HepG2 (cell line): ENCODE results near the gene NUCB1. TPM values are rescaled to one million over a fixed set of nuclear protein-coding genes. Genes with fewer than 3 reads are reported as not detected.

Source experiments
- AKAP8 ChIP-seq: sonication (generic); formaldehyde crosslinking; IDR thresholded peaks from 2 replicates; pipeline ENCODE4 v1.5.1; 2020; ENCODE audit warnings: mild to moderate bottlenecking, missing genetic modification reagents
- GATAD2A ChIP-seq: IDR thresholded peaks from 2 replicates; pipeline ENCODE4 v1.6.1; 2016
- KMT2B ChIP-seq: IDR thresholded peaks from 2 replicates; pipeline ENCODE4 v1.6.1; 2016; ENCODE audit warnings: missing genetic modification reagents, missing compliant biosample characterization
- MTF1 ChIP-seq: sonication (generic); formaldehyde crosslinking; IDR thresholded peaks from 2 replicates; pipeline ENCODE4 v1.5.0; 2020; ENCODE audit warnings: missing genetic modification reagents
- MXD4 ChIP-seq: IDR thresholded peaks from 2 replicates; pipeline ENCODE4 v1.6.1; 2016; ENCODE audit warnings: mild to moderate bottlenecking, missing biosample characterization, missing genetic modification reagents
- PPARG ChIP-seq: conservative IDR thresholded peaks from 2 replicates; pipeline ENCODE4 v1.6.1; 2016; ENCODE audit warnings: missing biosample characterization, missing genetic modification reagents
- RCOR2 ChIP-seq: IDR thresholded peaks from 2 replicates; pipeline ENCODE4 v1.6.1; 2016; ENCODE audit warnings: missing biosample characterization, missing genetic modification reagents
- SMARCE1 ChIP-seq: fragments of 450-650 bp; IDR thresholded peaks from 2 replicates; pipeline ENCODE4 v1.6.1; 2017; ENCODE audit warnings: borderline replicate concordance
- SNAPC4 ChIP-seq: sonication (generic); formaldehyde crosslinking; IDR thresholded peaks from 2 replicates; pipeline ENCODE4 v1.4.0; 2020; ENCODE audit warnings: mild to moderate bottlenecking, missing genetic modification reagents
- UBTF ChIP-seq: sonication (generic); formaldehyde crosslinking; IDR thresholded peaks from 2 replicates; pipeline ENCODE4 v1.4.0; 2020; ENCODE audit warnings: mild to moderate bottlenecking, missing genetic modification reagents
- ZBTB37 ChIP-seq: sonication (generic); formaldehyde crosslinking; IDR thresholded peaks from 2 replicates; pipeline ENCODE4 v1.4.0; 2020; ENCODE audit warnings: mild to moderate bottlenecking, missing genetic modification reagents
- ZGPAT ChIP-seq: IDR thresholded peaks from 2 replicates; pipeline ENCODE4 v1.6.1; 2016; ENCODE audit warnings: mild to moderate bottlenecking
- ZNF460 ChIP-seq: sonication (generic); formaldehyde crosslinking; IDR thresholded peaks from 2 replicates; pipeline ENCODE4 v1.5.1; 2020; ENCODE audit warnings: missing genetic modification reagents, mild to moderate bottlenecking, borderline replicate concordance
- ZNF710 ChIP-seq: sonication (generic); formaldehyde crosslinking; IDR thresholded peaks from 2 replicates; pipeline ENCODE4 v1.5.0; 2020; ENCODE audit warnings: mild to moderate bottlenecking, missing genetic modification reagents, borderline replicate concordance
- ZNF75D ChIP-seq: sonication (generic); formaldehyde crosslinking; IDR thresholded peaks from 2 replicates; pipeline ENCODE4 v1.8.1; 2023; ENCODE audit warnings: missing genetic modification reagents, mild to moderate bottlenecking, borderline replicate concordance
- ZNF770 ChIP-seq: sonication (generic); formaldehyde crosslinking; IDR thresholded peaks from 2 replicates; pipeline ENCODE4 v1.5.0; 2020; ENCODE audit warnings: mild to moderate bottlenecking, missing genetic modification reagents
- polyA plus RNA-seq, 8 experiments: library from polyadenylated mRNA; depleted of rRNA in 3 of 8; stranded (reverse) in 7 of 8; unstranded in 1 of 8; fragments of >200 nt; fragmentation: Illumina TruSeq in 4 of 8; extraction: Trizol in 4 of 8; gene quantifications; 2 replicates each; pipeline versions ENCODE4 v1.2.1 to v1.2.3, GENCODE V29; 2011 to 2016; ENCODE audit warnings: low read depth in 4 of 8, missing spikeins in 1 of 8, mixed read lengths in 1 of 8; ENCODE audit not compliant: insufficient read depth in 1 of 8
- total RNA-seq, 5 experiments: library from RNA; depleted of rRNA; stranded (reverse); fragments of >200 nt; fragmentation: Illumina TruSeq; extraction: Trizol; gene quantifications; 2 replicates each; pipeline ENCODE4 v1.2.3, GENCODE V29; 2016; ENCODE audit warnings: low read depth in 1 of 5

The NUCB1 gene
- total and polyA plus RNA-seq, 2 of the 13 experiments (the other 11 are each of a cell fraction or from before 2014, with no cell fraction given) = 82.3 to 106 TPM

GRCh38 chr19:48907671-48908070, 7.6 kb downstream of the NUCB1 start (continued):
- TF ChIP-seq ZNF710 (CRISPR knock-in tag) (no peak), KMT2B (CRISPR knock-in tag) (no peak), ZNF75D (CRISPR knock-in tag) (no peak), GATAD2A (CRISPR knock-in tag) (peak; percentile 79), RCOR2 (CRISPR knock-in tag) (peak; percentile 54), PPARG (CRISPR knock-in tag) (peak; percentile 83), UBTF (CRISPR knock-in tag) (peak; percentile 46), ZGPAT (CRISPR knock-in tag) (peak; percentile 55; the same call in 1 of the 2 replicates), SMARCE1 (no peak), ZNF770 (CRISPR knock-in tag) (peak; percentile 13; the same call in 1 of the 2 replicates), ZBTB37 (no peak), SNAPC4 (no peak), MXD4 (CRISPR knock-in tag) (peak; percentile 26; the same call in 1 of the 2 replicates), AKAP8 (CRISPR knock-in tag) (no peak), ZNF460 (CRISPR knock-in tag) (0 out of 2 replicates have a peak, but pooled peaks have one; percentile 2), MTF1 (no peak)
